NK-92 treated with Interleukin-12 subunit alpha and Interleukin-12 subunit beta, amount 100 ng/mL, for 24 hours (cell line): ENCODE measurements around the gene CYP3A4.
"Not testable (repeated sequence)": the region's sequence is repeated elsewhere in the genome, so short reads cannot be mapped to it uniquely, and the experiment has no call there.

Experiments used
- DNase-seq: peaks from one replicate; lab custom pipeline; 2025; lab: John Stamatoyannopoulos, UW

Gene CYP3A4

GRCh38 chr7:99792967-99793366, 9.0 kb upstream of the CYP3A4 start:
- DNase-seq, result no peak

DNA sequence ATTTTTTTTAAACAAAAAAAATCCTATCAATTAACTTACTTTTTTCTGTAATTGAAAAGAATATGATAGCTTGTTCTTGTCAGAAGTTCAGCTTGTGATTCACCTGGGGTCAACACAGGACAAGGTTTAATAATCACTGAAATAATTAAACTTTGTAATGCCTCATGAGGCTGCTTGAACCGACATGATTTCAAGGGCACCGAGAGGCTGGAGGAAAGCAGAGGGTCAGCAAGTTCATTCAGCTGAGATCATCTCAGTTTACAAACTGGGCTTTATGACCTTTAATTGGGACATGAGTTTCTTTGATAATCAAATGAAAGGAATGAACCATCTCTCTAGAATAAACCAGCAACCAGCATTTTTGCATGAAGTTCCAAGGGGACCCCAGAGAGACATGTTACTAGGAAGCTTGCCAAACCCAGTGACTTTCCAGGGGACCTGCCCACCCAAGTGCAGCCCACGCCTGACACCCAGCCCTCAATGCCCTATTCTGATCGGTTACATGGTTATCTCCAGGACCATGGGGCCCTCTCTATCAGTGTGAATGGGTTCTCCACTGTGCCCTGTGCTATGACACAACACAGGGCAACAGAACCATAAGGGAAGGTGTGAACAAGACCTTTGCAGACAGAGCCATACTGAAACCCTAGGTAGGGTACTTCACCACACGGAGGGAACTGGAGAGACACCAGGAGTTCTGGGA, 7.8 kb upstream of the CYP3A4 start:
- DNase-seq, result no peak

GRCh38 chr7:99791021-99791420, 7.0 kb upstream of the CYP3A4 start:
- DNase-seq, result no peak

GRCh38 chr7:99790407-99790806, 6.4 kb upstream of the CYP3A4 start:
- no peak for DNase-seq

- no peak for DNase-seq
Measured at GRCh38 chr7:99789441-99790070, 5.6 kb upstream of the CYP3A4 start.

DNA sequence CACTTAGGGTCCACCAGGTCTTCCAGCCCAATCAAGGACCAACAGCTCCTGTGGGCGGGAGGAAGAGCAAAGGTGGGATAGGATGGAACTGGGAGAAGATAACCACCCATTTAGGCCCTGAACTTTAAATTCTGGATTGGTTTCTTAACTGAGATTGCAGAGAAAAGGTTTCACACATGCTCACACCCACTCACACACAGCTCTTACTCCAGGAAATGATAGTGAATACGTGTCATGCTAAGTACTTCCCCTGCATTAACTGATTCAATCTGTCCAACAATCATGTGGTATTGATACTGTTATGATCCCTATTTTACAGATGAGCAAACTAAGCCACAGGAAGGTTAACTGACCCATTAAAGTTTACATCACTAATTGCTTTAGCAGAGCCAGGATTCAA, 4.6 kb upstream of the CYP3A4 start:
- no peak for DNase-seq

DNA sequence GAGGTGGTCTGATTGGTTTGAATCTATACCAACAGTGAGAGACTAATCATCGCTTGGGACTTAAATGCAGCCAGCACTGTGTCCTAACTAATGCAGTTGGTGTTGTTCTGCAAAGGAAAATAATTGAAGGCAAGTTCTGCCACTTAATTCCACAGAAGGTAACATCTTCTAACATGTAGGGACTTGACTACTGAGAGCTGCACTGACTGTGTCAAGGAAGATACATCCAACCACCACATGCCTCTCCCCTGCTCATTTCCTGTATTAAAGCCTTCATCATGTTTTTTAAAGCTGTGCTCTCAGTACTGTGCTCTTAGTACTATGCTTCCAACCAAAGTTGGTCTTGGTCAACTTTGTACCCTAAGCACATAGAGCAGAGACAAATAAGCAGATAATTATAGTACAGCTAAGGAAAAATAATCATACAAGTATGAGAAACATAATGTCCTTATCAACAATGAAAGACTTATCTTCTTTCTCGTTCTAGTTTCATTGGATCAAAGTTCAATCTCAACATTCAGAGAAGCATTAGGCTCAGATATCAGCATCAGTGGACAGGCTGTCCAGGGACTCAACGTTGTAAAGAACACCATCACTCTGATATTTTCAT, 2.8 kb upstream of the CYP3A4 start:
- DNase-seq, result no peak

DNA sequence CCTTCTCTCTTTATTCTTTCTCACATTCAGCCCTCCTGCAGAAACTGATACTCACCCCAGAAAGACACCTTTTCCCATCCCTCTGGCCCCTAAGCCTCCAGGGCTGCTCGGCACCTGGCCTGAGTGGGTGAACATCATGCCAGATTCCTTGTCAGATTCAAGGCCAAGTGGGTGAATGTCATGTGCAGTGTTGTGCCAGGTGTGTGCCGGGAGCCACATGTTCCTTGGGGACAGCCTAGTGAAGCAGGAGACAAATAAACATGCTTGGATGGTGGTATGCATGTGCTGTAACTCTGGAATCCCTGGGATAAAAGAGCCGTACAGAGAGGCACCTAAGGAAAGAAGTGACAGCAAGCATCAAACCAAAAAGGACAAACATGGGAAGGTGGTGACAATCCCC, 1.7 kb upstream of the CYP3A4 start:
- not testable (repeated sequence) for DNase-seq

- no peak for DNase-seq
Measured at GRCh38 chr7:99782012-99782953, 1.7 kb downstream of the CYP3A4 start.

- no peak for DNase-seq
Measured at GRCh38 chr7:99780588-99780987, 3.4 kb downstream of the CYP3A4 start.

- no peak for DNase-seq
Measured at GRCh38 chr7:99779949-99780348, 4.0 kb downstream of the CYP3A4 start.

GRCh38 chr7:99778880-99779279, 5.1 kb downstream of the CYP3A4 start:
- no peak for DNase-seq

GRCh38 chr7:99773395-99773794, 10.6 kb downstream of the CYP3A4 start:
- not testable (repeated sequence) for DNase-seq

GRCh38 chr7:99772565-99772964, 11.4 kb downstream of the CYP3A4 start:
- no peak for DNase-seq

DNA sequence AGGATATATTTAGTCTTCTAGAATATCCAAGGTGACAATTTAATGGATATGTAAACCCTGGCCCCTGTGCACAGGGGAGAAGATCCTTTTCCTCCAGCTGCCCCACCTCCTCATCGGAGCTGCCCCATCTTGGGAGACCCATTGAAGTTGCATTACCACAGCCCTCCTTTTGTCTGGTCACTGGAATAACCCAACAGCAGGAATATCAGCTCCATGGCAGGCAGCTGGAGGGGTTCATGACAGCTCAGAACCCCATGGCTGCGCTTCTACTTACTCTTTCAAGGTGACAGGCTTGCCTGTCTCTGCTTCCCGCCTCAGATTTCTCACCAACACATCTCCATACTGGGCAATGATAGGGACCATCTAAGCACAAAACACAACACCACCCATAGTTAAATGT, 14.5 kb downstream of the CYP3A4 start:
- not testable (repeated sequence) for DNase-seq

GRCh38 chr7:99768471-99768870, 15.5 kb downstream of the CYP3A4 start:
- DNase-seq, result no peak

DNA sequence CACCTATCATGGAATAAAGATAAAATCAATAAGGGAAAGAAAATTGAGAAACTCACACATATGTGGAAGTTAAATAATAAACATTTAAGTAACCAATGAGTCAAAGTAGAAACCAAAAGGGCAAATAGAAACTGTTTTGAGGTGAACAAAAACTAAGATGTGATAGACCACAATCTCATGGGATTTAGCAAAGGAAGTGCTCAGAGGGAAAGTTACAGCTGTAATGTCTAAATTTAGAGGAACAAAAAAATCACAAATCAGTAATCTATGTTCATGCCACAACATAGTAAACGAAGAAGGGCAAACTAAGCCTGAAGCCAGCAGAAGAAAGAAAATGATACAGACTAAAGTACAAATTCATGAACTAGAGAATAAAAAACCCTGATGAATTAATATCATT, 16.3 kb downstream of the CYP3A4 start:
- no peak for DNase-seq

GRCh38 chr7:99766484-99767099, 17.4 kb downstream of the CYP3A4 start:
- DNase-seq, result no peak

DNA sequence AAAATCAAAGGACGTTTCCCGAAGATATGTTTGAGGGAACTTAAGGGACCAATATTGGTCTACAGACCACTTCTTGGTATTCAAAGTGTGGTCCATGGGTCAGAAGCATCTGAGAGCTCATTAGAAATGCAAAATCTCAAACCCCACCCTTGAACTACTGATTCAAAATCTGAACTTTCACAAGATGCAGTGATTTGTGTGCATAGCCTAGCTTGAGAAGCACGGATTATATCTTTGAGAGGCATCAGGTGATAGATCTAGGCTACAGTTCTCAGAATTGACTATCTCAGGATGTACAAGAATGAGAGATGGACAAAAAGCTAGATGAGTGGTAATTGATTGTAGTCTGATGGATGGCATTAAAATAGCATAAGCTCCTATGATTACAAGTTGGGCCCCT, 19.5 kb downstream of the CYP3A4 start:
- DNase-seq, result no peak

- DNase-seq, result no peak
Measured at GRCh38 chr7:99762680-99763327, 21.2 kb downstream of the CYP3A4 start.

DNA sequence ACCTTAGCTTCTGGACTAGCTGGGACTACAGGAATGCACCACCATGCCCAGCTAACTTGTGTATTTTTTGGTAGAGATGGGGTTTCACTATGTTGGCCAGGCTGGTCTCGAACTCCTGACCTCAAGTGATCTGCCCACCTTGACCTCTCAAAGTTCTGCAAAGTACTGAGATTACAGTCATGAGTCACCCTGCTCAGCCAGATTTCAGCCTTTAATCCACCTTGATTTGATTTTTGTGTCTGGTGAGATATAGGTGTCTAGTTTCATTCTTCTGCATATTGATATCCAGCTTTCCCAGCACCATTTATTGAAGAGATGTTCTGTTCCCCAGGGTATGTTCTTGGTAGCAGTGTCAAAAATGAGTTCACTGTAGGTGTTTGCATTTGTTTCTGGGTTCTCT, 28.9 kb downstream of the CYP3A4 start:
- no peak for DNase-seq
